ENCODE measurements around the gene RYR3.

DNA sequence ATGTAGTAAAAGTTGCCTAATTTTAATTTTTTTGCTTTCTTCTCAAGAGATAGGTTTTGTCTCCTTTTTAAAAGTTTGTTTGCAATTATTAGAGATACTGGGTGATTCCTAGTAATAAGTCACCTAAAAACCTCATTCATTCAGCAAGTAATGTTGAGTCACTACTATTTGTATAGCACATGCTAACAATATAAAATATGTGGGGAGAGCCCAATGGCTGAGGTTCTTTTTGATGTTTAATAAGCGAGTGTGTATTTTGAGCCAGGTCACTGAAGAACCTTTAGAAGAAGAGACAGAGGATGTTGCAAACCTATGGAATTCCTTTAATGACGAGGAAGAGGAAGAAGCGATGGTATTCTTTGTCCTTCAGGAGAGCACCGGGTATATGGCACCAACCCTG lies 533.8 kb downstream of the RYR3 start:
- TF ChIP-seq TCF3 (IDR thresholded peaks at IDR 0.05; ENCODE audit: borderline replicate concordance, insufficient read depth, low read depth, low read length) (no peak), CBFB (IDR thresholded peaks at IDR 0.05; ENCODE audit: low read depth) (no peak), GABPA (IDR thresholded peaks at IDR 0.05; ENCODE audit: low read depth) (no peak)
